ENCODE data around the gene CCNT1.
A peak's percentile ranks its signal among the peaks of the same experiment; 100 is the strongest.
"Not testable (repeated sequence)": the region's sequence is repeated elsewhere in the genome, so short reads cannot be mapped to it uniquely, and the experiment has no call there.

Gene CCNT1

DNA sequence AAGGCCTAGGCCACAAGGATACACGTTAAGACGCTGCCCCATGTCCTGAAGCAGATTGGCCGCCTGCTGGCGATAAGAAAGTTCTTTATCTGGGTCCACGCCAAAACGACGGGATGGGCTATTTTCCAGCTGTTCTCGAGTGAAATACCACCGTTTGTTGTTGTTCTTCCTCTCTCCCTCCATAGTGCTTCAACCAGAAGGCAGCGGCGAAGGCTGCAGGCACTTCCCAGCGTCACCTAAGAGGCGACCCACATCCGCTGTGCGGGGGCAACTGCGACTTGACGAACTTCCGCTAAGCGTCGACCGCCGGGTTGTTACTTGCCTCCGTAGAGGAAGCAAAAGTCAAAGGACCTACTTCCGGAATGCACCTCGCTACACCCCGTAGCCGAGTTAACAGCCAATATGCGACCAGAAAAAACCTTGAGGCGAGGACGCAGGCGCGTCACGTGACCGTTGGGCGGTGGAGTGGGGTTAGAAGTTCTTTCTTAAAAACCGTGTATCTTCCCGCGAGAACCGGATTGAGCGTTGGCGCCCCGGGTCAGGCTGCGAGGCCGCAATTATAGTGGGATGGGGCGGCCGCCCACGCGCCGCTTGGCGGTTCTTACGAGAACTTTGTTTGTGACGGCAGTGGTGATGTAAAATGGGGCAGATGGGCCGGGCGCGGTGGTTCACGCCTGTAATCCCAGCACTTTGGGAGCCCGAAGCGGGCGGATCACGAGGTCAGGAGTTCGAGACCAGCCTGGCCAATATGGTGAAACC is at the start of gene CCNT1:
Gene CCNT1 (minus strand): TSS at position 215 of the 759 bp plus-strand sequence. CDS start 32 bp downstream, at position 183.
- DNase-seq: peak; percentile 100

DNA sequence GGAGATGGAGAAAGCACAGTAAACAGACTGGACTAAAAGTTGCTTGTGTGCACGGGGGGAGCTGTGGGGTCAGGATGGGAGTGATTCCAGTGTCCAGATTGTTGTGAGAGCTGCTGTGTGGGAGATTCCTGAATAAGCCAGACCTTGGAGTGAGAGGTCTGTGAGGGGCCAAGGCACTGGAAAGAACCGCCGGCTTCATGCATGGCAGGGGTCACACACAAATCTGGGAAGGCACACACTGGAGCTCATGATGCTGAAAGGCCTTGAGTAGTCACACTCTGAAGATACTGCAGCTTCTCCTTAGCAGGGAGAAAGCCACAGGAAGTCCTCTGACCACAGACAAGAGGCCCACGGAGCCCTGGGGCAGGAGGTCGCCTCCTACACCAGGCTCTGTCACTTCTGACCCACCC is 49.3 kb upstream of the CCNT1 start:
- no peak for DNase-seq

DNA sequence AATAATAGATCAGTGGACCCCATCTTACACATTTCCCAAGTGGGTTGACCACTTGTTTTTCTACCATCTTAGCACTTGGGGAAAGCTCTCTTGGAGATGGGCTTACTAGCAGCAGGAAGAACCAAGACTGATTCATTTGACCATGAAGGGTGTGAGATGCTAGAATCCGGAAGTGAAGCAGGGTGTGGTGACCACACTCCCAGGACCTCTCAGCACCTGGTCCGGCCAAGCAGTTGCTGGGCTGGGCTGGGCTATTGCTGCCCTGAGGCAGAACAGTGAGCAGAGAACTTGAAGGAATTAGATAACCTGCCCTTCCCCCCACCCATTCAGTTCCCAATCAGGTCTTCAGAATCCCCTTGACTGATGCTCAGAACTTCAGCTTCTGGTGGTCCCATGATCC is 48.0 kb upstream of the CCNT1 start:
- no peak for DNase-seq

DNA sequence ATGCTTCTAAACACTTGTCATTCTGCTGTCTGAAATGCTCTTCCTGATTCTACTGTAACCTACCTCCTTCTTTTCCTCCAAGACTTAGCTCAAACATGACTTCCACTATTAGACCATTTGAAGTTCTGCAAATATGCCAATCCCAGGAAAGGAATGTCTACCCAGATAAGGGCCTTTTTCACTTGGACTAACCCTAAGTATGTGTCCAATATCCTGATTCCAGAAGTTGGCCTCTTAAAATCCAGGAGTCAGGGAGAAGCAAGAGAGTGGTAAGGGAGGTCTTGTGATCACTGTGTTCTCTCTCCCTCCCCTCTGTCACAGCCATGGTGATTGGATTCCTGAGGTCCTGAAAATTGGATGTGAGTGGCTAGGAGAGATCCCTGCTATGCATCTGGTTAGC is 42.2 kb upstream of the CCNT1 start:
- DNase-seq: no peak

DNA sequence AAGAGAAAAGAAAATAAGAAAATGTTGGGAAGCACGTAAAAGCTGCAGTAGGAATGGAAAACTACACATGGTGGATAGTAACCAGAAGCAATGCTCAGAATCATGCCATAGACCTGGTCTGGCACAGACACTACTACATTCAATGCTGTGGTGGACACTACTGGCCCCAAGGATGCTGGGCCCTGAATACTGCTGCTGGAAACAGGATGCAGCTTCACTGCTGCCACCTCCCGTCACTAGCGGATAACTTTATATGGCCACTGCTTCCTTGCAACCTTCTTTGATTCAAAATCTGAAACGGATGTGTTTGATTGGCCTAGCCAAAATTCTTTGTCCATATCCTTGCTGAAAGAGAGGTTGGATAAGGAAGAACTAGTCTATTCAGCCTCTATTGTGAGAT is 41.7 kb upstream of the CCNT1 start:
- no peak for DNase-seq

DNA sequence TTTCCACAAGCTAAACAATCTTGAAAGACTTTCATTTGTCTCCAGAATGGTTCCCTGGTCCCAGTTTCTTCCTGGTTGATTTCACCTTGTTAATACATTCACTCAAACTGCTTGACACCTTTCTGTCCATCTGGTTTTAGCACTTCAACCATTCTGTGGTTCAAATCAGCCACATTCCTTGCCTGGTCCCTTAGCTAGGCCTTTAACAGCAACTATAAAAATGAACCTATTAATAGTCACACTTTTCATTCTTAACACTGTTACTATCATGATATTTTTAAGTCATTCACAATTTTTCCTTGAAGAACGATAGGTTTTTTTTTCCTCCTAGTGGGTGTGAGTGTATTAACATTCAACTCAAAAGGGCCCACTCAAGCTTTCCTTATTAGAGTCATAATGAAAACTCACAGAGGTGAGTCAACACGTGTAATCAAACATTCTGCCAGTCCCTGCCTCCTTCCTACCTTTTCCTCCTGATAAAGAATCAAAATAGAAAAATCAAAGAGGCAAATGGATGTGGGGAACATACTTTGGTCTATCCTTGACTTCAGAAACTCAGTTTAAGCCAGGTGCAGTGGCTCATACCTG is 34.4 kb upstream of the CCNT1 start:
- no peak for DNase-seq

DNA sequence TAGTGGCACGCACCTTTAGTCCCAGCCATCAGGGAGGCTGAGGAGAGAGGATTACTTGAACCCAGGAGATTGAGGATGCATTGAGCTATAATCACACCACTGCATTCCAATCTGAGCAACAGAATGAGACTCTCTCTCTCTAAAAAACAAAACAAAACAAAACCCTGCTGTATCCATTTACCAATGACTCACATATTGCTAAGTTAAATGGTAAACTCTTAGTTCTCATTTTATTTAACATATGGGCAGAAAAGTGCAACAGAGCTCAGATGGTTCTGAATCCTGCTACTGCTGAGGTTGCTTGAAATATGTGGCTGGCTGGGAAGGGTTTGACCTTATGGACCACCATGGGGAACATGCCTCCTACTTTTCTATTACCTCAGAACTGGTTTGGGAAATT is 33.7 kb upstream of the CCNT1 start:
- DNase-seq: no peak

DNA sequence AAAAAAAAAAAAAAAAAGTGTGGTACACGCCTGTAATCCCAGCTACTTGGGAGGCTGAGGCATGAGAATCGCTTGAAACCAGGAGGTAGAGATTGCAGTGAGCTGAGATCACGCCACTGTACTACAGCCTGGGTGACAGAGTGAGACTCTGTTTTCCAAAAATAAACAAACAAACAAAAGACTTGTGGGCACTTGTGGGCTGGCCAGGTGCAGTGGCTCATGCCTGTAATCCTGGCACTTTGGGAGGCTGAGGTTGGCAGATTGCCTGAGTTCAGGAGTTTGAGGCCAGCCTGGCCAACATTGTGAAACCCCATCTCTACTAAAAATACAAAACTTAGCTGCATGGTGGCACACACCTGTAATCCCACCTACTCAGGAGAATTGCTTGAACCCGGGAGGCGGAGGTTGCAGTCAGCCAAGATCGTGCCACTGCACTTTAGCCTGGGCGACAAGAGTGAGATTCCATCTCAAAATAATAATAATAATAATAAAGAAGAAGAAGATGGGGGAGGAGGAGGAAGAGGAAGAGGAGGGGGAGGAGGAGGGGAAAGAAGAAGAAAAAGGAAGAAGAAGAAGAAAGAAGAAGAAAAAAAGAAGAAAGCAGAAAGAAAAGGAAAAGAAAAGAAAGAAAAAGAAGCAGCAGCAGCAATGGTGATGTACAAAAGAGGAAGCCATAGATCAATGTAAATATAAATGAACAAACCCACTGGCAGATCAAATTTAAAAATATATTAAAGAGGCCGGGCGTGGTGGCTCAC is 27.9 kb upstream of the CCNT1 start:
- DNase-seq: no peak

DNA sequence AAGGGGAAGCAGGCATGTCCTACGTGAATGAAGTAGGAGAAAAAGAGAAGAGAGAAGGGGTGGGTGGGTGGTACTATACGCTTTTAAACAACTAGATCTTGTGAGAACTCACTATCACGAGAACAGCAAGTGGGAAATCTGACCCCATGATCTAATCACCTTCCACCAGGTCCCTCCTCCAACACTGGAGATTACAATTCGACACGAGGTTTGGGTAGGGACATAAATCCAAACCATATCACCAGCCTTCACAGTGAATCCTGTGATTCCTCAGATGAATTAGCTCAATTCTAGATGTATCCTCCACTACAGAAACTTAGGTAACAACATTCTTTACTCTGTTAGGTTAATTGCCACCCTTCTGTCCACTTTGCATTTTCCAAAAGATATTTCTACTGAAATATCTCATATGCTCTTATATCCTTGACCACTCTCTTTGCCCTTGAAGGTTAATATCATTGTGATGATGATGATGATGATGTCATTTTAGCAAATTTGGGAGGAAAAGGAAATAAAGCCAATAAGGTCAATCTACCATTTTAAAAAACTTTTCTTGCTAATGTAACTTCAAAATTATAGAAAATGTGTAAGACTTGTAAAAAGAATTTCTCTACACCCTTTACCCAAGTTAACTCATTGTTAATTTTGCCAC is 23.2 kb upstream of the CCNT1 start:
- no peak for DNase-seq

DNA sequence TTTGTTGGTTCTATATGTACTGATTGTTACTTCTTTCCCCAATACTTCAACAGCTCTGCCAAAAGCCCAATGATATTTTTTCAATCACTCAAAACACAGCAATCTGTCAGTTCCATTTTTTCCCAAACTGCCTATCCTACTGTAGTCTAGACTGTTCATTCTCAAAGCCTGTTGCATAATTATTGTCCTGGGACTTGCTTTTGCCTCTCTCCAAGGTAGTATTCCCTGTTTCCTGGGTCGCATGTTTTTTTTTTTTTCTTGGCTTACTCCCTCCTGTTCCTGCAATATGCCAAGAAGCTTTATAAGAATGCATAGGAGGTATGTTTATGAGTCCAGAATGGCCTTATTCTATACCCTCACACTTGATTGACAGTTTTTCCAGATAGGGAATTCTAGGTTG is 19.9 kb upstream of the CCNT1 start:
- no peak for DNase-seq

DNA sequence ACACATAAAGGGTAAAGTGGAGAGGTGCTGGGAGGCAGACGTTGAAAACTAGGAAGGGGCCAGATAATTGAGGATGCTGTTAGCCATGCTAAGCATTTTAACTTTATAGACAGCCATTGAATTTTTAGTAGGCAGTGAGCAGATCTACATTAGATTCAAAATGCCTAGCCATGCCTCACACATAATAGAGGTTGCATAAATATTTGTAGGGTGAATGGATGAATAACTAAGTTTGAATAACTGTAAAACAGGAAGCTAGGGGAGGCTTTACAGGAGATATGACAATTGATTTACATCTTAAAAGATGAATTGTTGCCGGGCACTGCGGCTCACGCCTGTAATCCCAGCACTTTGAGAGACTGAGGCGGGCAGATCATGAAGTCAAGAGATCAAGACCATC is 12.3 kb upstream of the CCNT1 start:
- no peak for DNase-seq

DNA sequence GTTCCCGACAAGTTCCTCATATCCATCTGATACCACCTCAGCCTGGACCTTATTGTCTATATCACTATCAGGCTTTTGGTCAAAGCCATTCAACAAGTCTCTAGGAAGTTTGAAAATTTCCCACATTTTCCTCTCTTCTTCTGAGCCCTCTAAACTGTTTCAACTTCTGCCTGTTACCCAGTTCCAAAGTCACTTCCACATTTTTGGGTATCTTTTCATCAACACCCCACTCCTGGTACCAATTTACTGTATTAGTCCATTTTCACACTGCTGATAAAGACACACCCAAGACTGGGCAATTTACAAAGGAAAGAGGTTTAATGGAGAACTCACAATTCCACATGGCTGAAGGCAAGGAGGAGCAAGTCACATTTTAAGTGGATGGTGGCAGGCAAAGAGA is 4.2 kb upstream of the CCNT1 start:
- DNase-seq: not testable (repeated sequence)

DNA sequence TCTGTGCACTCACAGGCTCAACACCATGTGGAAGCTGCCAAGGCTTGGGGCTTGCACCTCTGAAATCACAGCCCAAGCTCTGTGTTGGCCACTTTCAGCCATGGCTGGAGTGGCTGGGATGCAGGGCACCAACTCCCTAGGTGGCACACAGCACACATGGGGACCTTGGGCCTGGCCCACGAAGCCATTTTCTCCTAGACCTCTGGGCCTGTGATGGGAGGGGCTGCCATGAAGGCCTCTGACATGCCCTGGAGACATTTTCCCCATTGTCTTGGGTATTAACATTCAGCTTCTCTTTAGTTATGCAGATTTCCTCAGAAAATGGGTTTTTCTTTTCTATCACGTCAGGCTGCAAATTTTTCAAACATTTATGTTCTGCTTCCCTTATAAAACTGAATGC is 3.7 kb upstream of the CCNT1 start:
- not testable (repeated sequence) for DNase-seq

DNA sequence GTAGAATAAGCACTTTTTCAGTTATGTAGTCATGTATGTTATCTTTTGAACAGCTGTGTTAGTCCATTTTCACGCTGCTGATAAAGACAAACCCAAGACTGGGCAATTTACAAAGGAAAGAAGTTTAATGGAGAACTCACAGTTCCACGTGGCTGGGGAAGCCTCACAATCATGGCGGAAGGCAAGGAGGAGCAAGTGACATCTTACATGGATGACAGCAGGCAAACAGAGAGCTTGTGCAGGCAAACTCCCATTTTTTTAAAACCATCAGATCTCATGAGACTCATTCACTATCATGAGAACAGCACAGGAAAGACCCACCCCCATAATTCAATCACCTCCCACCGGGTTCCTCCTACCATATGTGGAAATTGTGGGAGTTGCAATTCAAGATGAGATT is 2.5 kb upstream of the CCNT1 start:
- not testable (repeated sequence) for DNase-seq

DNA sequence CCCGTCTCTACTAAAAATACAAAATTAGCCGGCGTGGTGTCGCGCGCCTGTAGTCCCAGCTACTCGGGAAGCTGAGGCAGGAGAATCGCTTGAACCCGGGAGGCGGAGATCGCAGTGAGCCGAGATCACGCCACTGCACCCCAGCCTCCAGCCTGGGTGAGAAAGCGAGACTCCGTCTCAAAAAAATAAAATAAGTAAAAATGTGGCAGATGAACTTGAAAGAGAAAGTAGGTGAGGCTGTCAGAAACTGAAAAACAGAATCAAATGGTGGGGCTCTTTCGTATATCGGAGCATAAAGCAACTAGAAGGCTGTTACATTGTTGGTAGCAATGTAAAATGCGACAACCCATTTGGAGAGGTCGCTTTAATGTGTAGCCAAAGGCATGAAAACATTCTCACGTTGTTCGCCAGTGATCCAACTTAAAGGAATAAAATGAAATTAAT is 767 bp upstream of the CCNT1 start:
- DNase-seq: peak; percentile 31

DNA sequence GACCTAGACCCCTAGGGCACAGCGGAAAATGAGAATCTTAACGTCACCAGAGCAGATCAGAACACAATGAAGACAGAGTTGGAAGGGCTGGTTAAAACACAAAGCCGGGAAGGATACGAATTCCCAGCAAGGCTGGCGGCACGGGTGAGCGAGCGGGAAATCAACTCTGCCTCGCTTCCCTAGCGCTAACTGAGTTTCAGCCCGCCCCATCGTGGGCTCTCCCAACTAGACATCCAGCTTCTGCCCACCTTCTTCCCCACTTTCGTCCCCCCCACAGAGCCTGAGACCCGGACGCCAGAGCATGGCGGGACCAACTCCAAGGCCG is 377 bp downstream of the CCNT1 start:
- DNase-seq: no peak

DNA sequence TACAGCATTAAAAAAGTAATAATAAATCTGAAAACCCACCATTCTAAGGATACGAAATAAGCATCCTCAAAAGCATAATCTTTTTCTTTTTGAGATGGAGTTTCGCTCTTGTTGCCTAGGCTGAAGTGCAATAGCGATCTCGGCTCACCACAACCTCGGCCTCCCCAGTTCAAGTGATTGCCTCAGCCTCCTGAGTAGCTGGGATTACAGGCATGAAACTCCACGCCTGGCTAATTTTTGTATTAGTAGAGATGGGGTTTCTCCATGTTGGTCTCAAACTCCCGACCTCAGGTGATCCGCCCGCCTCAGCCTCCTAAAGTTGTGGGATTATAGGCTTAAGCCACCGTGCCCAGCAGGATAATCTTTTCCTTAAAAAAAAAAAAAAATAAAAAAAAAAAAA is 4.3 kb downstream of the CCNT1 start:
- DNase-seq: peak; percentile 86

DNA sequence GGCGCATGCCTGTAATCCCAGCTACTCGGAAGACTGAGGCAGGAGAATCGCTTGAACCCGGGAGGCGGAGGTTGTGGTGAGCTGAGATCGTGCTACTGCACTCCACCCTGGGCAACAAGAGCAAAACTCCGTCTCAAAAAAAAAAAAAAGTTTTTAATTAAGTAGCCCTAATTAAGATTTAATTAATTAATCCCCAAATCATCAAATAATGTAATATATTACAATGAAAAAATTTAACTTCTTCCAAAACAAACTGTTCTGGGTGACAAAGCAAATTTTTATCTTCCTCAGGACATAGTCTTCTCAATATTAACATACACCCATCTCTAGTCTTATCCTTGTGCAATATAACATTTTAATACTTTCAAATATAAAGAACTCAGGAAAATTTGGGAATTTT is 17.7 kb downstream of the CCNT1 start:
- not testable (repeated sequence) for DNase-seq

DNA sequence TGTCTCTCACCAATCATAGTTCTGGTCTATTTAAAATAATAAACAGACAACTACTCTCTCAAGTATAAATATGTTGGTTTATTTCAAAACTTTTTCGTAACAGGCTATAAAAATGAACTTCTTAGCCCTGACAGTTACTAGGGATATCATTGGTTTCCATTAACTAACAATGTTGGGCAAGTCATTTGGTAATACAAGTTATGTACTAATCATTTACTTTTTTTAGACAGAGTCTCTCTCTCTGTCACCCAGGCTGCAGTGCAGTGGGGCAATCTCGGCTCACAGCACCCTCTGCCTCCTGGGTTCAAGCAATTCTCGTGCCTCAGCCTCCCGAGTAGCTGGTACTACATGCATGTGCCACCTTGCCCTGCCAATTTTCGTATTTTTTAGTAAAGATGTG is 19.9 kb downstream of the CCNT1 start:
- DNase-seq: no peak

DNA sequence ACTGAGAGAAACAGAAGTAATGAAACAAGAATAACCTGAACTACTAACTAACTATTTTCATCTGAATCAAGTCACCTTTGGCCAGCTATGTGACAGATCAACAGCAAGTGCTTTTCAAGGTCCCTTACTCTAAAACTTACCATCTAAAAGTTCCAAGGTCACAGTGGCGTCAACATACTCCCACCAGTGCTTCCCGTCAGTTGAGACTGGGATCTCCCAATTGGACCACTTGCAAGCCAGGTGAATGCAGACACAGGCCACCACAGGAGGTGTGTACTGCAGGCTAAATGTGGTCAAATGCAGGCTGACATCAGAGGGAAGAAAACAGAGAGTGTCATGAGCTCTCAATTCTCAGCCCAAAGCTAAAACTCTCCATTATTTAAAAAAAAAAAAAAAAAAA is 20.6 kb downstream of the CCNT1 start:
- no peak for DNase-seq

DNA sequence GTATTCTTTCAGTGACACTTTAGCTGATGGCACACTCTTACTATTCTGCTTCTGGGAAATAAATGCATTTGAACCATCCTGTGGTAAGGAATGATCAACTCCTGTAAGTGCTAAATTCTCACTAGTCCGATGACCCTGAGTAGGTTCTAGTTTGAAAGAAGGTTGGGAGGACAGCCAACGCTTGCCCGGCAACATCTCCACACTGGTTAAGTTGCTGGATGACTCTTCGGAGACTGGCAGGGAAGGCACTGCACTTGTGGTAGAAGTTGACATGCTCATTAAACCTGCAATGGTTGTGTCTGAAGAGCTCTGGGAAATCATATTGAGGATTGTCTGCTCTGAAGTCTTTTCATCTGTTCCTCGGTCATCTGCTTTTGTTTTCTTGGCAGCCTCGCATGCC is 22.5 kb downstream of the CCNT1 start:
- DNase-seq: no peak

DNA sequence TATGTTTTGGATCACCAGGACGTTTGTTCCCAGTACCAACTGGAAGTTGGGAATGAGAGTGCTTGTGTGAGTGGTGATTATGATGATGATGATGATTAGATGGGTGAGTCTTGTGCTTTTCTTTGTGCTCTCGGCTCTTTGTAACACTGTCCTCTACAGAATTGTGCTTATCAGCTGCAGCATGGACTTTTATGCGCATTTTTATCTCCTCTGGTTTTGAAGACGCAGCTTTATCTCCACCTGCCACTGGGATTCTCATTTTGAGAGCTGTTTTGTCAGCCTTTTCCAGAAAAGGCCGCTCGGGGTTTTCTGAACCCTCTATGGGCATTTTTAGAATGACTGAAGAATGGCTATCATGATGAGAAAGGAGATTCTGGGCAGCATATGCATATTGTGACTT is 22.9 kb downstream of the CCNT1 start:
- no peak for DNase-seq

DNA sequence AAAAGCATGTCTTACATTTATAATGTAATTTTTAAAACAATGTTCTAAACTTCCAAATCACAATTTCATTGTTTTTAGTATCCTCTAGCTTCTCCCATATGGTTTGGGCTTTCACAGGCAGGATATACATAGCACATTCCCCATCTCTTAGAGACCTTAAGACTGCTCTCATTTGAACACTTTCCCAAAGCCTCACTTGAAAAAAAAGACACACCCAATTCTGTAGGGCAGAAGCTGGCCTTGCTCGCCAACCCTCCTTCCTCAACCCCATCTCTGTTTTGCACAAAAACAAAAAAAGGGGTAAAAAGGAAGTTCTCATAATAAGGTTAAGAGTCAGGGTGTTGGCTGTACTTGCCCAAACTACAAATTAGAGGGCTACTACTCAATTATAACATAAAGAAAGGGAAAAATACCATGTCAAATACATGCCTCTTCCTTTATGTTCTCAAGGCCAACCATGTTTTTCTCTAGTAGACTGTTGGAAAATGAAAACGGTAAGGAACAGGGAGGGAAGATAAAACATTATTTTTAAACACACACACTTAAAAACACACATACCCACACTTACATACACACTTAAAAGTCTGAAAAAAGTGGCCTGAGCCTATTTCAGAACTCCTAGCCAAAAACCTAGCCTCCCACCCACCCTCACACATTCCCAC is 24.6 kb downstream of the CCNT1 start:
- DNase-seq: no peak

All from NCI-H82 (cell line).